NCI-H1105 (cell line): ENCODE measurements around the gene CFAP251.

Experiments used
- DNase-seq: peaks from one replicate; lab custom pipeline; 2025; lab: John Stamatoyannopoulos, UW

Gene CFAP251

DNA sequence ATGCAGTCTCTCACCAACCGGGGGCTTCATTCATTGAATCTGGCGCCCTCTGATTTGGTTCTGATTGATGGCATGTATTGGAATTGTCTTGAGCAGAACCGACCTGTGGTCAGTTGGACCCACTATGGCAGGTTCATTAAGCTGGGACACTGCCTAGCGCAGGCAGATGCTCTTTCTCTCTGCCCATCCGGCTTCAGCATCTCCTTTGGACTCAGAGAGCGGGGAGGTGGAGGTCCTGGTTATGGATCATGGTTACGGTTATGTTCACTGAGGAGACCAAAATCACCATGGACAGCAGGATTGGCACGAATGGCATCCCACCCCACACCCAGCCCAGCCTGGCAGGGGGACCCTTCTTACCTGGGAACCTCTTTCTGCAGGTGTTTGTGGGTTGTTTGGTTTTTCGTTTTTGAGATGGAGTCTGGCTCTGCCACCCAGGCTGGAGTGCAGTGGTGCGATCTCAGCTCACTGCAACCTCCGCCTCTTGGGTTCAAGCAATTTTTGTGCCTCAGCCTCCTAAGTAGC is 86.9 kb downstream of the CFAP251 start:
- no peak for DNase-seq

DNA sequence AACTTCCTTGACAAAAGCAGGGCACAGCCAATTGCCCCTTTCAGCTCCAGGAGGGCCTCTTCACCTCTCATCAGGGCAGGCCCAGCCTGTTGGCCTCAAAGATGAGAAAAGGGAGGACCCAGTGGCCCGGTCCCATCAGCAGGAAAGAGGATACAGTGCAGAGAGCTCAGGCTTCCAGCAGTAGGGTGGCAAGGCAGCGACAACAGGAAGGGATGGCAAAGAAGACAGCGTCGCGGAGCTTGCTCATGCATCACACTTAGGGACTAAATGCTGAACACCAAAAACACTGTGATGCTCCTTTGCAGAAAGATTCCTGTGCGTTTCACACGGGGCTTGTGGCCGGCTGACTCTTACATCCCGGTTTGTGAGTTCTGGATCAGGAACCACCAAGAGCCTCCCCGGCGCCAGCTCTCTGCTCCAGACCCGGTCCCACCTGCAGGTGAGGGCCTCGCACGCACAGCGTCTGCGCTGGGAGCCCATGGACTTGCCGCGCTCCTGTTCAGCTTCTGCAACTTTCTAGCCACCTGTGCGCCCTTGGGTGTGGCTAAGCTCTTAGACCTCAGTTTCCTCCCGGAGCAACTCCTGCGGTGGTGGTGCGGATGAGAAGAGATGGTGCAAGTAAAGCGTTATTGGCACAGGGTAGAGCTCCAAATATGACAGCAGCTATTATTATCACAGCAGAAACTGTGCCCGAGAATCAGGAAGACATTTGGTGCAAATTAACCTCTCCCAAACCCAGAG is 88.0 kb downstream of the CFAP251 start:
- DNase-seq, result no peak

DNA sequence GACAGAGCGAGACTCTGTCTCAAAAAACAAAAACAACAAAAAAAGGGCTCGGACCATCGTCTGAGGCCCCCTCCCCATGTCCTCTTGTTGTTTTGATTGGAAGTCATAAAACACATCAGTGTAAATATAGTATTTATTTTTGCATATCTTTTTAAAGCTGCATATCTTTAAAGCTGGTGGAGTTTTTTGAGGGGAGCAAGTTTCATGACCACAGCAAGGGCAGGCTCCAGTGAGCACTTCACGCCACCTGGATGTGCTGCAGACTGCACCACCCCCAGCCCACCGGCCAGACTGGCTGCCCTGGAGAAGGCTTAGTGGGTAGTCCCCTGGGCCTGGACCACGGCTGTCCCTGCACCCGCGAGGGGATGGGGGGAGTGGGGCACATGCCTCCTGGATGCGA is 91.3 kb downstream of the CFAP251 start:
- DNase-seq, result no peak

DNA sequence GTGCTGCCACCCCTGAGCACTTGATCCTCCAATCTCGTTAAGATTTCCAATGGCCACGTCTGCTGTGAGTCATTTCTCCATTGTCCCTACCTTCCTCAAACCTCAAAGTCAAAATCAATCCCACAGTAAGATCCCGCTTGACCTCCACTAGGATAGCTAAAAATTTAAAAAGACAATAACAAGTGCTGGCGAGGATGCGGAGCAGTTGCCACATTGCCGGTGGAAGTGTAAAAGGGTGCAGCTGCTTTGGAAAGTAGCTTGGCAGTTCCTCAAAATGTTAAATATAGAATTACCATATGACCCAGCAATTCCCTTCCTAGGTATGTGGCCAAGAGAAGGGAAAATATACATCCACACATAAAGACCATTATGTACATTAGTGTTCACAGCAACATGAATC is 93.8 kb downstream of the CFAP251 start:
- no peak for DNase-seq

DNA sequence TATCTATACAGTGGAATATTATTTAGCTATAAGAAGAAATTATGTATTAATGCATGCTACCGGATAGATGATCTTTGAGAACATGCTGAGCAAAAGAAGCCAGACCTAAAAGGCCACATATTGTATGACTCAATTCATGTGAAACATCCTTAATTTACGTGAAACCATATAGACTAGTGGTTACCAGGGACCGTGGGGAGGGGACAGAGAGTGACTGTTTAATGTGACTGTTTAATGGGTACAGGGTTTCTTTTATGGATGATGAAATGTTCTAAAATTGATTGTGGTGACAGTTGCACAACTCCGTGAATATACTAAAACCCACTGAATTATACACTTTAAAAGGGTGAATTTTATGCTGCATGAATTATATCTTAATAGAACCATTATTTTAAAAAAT is 94.7 kb downstream of the CFAP251 start:
- no peak for DNase-seq

DNA sequence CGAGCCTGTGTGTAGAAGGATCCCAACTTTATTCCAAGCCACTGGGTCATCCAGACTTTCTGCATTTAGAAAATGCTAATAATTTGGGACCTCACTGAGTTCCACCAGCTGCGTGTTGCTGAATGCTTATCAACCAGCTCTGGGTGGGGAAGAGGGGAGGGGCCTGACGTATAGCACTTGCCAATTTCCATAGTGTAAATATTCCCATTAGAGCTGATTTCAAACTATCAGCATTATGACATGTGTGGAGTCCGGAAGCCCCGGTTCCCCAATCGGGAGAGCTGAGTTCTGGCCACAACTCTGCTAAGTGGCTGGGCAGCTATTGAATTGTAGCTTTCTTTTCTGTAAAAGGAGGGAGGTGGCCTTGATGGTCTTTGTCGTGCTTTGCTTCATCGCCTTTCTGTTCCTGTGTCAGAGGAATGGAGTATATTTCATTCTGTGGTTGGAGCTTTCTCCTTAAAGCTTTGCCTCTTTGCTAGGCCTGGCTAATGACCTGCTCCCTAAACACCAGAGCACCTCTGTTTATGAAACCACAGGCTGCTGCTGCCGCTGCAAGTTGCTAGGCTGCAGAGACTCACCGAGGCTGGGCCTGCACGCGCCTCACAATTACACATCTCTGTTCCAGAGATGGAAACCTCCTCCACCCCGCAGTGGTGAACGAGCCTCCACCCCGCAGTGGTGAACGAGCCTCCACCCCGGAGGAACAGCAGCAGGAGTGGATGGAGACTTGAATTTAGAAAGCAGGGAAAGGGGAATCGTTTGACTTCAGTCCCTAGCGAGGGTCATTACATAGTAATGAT is 95.6 kb downstream of the CFAP251 start:
- no peak for DNase-seq

DNA sequence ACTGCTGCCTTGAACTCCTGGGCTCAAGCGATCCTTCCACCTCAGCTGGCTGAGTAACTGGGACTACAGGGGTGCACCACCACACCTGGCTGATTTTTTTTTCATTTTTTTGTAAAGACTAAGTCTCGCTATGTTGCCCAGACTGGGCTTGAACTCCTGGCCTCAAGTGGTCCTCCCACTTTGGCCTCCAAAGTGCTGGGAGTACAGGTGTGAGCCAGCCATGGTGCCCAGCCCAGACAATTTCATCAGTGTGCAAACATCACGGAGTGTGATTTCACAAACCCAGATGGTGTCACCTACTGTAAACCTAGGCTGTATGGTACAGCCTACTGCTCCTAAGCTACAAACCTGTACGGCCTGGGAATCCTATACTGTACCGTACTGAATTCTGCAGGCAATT is 96.4 kb downstream of the CFAP251 start:
- no peak for DNase-seq

DNA sequence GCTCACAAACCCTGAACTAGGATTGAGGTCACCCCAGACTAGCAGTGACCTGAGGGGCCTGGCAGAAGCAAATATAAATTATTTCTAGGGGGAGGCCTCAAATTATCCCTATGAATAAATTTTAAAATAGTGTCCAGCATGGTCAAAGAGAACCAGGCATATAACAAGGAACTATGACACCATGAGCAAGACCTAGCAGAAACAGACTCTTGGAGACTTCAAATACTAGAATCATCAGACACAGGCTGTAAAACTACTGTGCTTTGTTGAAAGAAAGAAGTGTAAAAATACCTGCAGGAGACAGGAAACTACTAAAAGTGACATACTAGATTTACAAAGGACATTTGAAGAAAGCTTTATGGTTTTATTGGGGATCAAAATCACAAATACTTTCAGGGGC is 100.1 kb downstream of the CFAP251 start:
- no peak for DNase-seq

DNA sequence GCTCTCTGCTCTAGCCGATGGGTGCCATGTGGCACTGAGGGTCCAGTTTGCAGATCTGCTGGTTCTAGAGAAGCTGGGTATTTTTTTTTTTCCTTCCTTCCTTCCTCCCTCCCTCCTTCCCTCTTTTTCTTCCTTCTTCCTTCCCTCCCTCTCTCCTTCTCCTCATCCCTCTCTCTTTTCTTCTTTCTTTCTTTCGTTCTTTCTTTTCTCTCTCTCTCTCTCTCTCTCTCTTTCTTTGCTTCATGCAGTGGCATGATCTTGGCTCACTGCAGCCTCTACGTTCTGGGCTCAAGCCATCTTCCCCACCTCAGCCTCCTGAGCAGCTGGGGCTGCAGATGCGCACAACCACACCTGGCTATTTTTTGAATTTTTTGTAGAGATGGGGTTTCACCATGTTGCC is 100.5 kb downstream of the CFAP251 start:
- no peak for DNase-seq

DNA sequence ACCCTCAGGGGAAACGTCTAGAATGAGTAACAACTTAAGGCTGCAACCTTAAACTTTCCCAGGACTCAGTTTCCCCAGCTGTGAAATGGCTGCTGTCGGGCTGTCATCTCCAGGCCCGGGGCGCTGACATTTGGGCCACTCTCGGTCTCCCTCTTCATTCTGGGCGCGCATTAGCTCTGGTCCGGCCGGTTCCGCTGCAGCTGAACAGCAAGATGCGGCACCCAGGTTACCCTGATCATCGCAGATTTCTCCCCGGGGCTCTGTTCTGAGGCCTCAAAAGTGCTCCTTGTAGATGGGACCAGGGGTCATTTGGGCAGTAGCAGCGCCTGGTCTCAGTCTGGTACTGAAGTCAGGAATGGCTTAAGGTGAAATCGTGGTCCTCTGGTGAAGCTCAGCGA is 102.4 kb downstream of the CFAP251 start:
- no peak for DNase-seq

DNA sequence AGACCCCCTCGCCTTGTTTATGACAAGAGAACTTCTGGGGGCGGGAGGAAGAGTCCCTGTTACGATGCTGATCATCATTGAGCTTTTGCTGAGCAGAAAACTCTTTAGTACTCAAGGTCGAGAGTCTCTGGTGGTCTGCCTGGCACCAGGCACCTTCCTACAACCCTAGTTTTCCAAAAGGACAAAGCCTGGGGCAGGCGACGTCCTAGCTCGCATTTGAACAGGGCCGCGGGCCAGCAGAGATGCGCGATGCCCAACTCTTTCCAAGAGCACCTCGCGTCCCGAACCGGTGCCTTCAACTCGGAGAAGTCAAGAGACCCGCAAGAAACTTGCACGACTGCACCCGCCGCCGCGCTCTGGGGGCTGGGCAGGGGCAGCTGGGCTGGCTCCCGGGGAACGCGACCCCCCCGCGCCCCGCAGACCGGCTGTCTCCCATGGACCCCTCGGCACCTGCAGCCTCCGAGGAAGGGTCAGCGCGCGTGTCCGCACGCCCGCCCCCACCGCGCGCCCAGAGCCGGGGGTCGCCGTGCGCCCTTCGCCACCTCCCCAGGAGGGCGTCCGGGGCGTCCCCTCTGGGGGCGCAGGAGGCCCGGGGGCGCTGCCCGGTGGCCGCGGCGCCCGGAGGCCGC is 102.9 kb downstream of the CFAP251 start:
- DNase-seq, result peak; percentile 44

DNA sequence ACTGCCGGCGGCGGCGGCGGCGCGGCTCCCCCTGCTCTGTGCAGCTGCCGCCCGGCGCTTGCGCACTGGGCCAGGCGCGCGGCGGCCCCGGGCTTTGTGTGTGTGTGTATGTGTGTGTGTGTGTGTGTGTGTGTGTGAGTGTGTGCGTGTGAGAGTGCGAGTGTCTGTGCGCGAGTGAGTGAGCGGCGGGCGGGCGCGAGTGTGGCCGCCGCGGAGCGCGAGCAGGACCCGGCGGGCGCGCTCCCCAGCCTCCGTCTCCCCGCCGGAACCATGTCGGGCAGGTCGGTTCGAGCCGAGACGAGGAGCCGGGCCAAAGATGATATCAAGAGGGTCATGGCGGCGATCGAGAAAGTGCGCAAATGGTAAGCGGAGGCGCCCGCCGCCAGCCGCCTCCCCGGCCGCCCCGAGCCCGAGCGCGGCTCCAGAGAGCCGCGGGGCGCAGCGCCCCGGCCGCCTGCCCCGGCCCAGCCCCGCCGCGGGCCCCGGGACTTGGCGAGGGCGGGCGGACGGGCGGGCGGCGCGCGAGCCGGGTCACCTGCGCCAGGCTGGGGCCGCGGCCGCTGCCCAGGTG is 103.5 kb downstream of the CFAP251 start, which contains the start of gene BCL7A:
Gene BCL7A (plus strand): TSS at position 63 of the 571 bp plus-strand sequence. CDS start 208 bp downstream, at position 271.
- DNase-seq, result peak; percentile 60

DNA sequence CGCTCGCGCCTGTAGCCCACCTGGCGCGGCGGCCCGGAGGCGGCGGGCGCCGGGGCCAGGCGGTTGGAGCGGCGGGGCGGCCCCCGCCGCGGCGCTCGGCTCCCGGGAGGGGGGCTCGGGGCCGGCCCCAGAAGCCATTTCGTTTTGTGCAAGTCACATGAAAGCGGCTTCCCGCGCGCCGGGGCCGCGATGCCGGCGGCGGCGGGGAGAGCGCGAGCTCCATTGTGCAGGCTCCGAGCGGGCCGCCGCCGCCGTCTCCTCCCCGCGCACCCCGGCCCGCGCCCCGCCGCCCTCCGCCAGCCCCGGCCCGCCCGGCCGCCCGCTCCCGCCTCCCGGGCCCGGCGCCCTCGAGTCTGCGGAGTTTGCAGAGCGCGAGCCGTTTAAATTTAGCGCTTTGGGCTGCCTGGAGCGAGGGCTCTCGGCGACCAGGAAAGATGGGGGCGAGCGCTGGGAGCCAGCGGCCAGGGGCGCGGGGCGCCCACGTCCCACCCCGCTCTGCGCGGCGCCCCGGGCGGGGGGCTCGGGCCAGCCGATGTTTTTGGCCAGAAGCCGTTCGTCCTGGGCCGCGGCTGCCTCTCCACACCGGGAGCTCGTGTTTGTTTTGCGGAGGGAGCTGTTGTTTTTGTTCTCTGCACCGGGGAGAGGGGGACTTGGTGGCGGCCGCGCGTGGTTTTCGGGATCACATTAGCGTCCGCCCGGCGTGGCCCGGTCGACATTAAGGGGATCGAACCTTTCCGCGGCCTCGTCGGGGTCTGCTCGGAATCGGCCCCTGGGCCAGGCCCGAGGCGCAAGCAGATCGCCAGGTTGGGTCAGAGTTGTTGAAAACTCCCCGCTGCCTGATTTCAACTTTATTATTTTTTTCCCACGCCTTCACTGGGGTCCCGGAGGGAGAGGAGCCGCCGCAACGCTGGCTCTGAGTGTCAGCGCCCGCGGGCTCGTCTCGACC is 104.3 kb downstream of the CFAP251 start:
- DNase-seq, result peak; percentile 16

DNA sequence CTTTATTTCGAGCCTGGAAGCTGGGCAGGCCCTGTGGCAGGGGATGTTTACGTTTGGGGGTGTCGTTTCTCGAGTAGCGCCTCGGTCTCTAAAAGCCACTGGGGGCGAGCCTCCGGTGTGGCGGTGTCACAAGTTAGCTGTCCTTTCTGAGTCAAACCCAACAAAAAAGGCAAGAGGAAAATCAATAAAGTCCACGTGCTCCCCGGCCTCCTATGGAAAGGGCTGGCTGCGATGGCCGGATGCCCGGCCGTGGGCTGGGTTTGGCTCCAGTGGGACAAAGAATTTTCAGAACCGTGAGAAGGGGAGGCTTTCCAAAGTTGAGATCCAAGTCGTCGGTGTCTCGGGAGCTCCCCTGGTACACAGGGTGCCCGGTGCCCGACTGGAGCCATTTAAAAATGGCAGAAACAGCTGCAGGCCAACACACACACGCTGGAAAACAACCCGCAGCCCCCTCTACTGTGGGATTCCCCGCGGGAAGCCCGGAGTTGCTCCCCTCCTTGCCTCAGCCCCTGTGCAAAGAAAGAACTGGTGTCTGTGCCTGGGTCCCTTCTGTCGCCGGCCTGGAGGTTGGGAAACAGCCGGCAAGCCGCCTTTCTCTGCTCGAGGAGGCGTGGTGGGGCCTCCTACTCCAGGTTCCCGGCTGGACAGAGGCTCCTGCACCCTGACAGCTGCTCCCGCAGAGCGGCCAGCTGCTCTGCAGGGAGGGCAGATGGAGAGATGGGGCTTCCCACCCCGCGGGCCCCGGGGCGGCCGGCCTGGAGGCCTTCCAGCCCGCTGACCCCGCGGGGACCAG is 105.1 kb downstream of the CFAP251 start:
- peak; percentile 53 for DNase-seq

DNA sequence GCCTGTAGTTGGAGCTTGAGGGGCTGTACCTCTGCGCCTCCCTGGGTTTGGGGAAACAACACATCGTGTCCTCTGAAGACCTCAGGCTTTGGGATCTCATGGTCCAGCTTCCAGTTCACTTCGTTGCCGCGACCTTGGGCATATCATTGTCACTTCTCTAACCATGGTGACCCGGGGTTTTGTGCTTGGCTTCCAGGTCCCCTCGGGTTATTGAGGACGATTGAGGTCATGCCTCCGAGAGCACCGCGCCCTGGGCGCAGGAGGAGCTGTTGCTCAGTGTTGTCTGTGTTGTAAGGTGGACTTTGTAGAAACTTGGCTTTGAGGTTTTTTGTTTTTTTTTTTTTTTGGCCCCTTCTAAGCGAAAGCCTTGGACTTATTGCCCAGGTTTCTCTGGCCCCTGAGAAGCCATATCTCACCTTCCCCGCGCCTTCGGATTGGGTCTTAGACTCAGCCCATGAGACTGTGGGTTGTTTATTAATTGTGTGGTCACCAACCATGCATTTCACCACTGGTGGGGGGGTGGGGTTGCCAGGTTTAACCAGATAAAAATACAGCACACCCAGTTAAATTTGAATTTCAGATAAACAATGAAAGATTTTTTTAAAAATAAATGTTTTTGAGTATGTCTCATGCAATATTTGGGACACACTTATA is 105.9 kb downstream of the CFAP251 start:
- no peak for DNase-seq

DNA sequence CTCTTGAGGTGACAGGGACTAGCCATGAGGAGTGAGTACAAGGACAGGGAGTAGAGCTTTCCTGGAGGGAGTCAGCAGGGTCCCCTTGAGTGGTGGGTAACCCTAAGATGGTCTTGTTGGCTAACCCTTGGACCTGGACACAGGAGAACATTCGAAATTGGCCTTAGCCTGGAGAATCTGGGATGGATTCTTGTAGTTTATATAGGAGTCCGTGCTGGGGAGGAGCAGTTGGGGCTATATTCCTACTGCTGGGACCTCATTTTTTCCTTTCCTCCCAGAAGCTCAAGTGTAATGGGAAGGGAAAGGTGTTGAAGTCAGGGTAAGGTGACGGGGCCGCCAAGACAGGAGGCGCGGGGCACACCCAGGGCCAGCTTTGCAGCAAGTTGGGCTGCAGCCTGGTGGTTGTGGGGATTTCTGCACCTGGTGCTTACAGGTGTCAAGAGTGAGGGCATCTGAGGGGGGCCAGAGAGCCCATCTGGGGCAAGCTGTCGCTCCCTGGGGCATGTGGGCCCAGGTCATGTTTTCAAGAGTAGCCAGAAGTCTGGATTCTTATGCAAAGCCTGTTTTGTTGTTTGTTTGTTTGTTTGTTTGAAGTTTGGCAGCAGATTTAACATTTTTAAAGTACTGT is 108.4 kb downstream of the CFAP251 start:
- DNase-seq, result no peak

DNA sequence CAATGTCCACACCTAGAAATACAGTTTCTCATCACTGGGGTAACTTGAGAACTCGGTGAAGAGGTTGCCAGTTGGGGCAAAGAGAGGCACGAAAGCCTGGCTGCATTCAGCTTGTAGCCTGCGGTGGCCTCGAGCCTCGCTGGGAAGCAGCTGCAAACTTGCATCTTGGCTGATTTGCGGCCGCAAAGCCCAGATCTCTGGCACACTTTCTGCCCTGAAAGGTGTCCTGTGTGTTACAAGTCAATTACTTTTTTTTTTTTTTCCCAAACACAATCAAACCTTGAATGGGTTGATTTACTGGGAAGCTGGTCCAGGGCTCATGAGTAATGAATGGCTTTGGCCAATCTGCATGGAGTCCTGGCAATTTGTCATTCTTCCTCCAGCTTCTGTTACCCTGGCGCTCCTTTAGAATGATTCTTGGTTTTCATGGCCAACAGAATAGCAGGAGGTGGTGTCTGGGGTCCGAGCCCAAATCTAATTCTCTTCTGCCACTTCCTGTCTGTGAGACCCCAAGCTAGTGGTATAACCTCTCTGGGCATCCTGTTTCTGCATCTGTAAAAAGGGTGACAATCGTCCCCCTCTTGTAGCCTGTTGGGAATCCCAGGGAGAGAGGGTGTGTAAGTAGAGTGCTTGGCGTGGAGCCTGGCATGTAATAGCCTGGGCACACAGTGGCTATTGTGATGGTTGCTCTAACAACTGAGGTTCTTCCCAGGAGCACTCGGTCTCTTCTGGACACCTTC is 109.9 kb downstream of the CFAP251 start:
- no peak for DNase-seq

DNA sequence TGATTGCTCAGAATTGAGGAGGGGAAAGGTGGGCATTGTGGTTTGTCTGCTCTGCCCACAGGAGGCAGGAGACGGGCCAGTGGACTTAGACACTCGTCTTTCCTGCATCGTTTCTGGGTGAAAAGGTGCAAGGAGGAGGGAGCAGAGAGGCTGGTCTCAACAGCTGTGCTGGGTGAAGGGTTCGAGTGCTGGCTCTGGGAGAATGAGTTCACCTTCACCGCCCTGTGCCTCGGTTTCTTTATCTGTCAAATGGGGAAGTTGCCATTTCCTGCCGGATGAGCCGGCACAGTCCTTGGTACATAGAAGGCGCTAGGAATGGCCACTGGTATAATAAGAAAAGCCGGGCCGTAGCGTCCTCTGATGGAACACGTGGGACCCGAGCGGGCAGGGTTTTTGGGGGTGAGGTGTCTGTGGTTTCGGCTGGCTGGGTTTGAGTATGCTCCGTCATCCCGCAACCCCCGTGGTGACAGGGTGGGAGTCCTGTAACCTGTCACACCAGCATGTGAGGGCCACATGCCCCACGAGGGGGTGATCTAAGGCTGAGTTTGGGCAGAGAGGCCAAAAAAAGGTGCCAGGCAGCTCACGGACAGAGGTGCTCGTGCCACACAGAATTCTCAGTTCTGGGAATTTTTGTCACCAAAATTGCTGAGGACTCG is 110.6 kb downstream of the CFAP251 start:
- DNase-seq, result no peak
